IMR-90 (cell line): ENCODE data around the gene PLA2G4B.

Experiments used
- BHLHE40 ChIP-seq: fragments of 150-350 bp; IDR thresholded peaks from 2 replicates; pipeline ENCODE4 v1.6.1; 2016; ENCODE audit warnings: mild to moderate bottlenecking, low read depth, low read length
- CHD1 ChIP-seq: IDR thresholded peaks from 2 replicates; pipeline ENCODE4 v1.6.1; 2012; ENCODE audit warnings: low read depth, low read length, improper control_type of control experiment
- FOS ChIP-seq: fragments of 150-350 bp; IDR thresholded peaks from 2 replicates; pipeline ENCODE4 v1.6.1; 2016; ENCODE audit warnings: low read depth, low read length
- MAFK ChIP-seq: IDR thresholded peaks from 2 replicates; pipeline ENCODE4 v1.6.1; 2012; ENCODE audit warnings: low read depth, low read length, improper control_type of control experiment
- MXI1 ChIP-seq: IDR thresholded peaks from 2 replicates; pipeline ENCODE4 v1.6.1; 2012; ENCODE audit warnings: low read depth, mild to moderate bottlenecking, low read length, moderate library complexity, borderline replicate concordance
- POLR2A ChIP-seq: IDR thresholded peaks from 2 replicates; pipeline ENCODE4 v1.6.1; 2012; ENCODE audit warnings: mild to moderate bottlenecking, low read depth, low read length
- RAD21 ChIP-seq: IDR thresholded peaks from 2 replicates; pipeline ENCODE4 v1.6.1; 2012; ENCODE audit warnings: low read length, improper control_type of control experiment
- RFX5 ChIP-seq: IDR thresholded peaks from 2 replicates; pipeline ENCODE4 v1.8.0; 2012; ENCODE audit warnings: low read depth, mild to moderate bottlenecking, low read length, moderate library complexity
- SMC3 ChIP-seq: fragments of 150-350 bp; IDR thresholded peaks from 2 replicates; pipeline ENCODE4 v1.6.1; 2016; ENCODE audit warnings: low read depth, mild to moderate bottlenecking, antibody characterized with exemption, low read length, moderate library complexity
- USF2 ChIP-seq: fragments of 150-350 bp; IDR thresholded peaks from 2 replicates; pipeline ENCODE4 v1.6.1; 2017; ENCODE audit warnings: mild to moderate bottlenecking, antibody characterized with exemption, low read length, low read depth
- TF ChIP-seq, protein P1 (sequence below): conservative IDR thresholded peaks from 2 replicates; pipeline ENCODE4 v1.5.1; 2012; ENCODE audit warnings: mild to moderate bottlenecking, low read depth, low read length, improper control_type of control experiment
- TF ChIP-seq, protein P2 (sequence below): fragments of 150-350 bp; IDR thresholded peaks from 2 replicates; pipeline ENCODE4 v1.6.1; 2016; ENCODE audit warnings: low read depth, mild to moderate bottlenecking, low read length, moderate library complexity, borderline replicate concordance

GRCh38 chr15:41882689-41883483 is 44.2 kb downstream of the PLA2G4B start:
- TF ChIP-seq POLR2A (no peak), MXI1 (no peak), BHLHE40 (no peak), MAFK (no peak), FOS (no peak), USF2 (no peak), RAD21 (no peak), RFX5 (no peak), CHD1 (no peak), SMC3 (no peak)
- TF ChIP-seq, protein P1, sequence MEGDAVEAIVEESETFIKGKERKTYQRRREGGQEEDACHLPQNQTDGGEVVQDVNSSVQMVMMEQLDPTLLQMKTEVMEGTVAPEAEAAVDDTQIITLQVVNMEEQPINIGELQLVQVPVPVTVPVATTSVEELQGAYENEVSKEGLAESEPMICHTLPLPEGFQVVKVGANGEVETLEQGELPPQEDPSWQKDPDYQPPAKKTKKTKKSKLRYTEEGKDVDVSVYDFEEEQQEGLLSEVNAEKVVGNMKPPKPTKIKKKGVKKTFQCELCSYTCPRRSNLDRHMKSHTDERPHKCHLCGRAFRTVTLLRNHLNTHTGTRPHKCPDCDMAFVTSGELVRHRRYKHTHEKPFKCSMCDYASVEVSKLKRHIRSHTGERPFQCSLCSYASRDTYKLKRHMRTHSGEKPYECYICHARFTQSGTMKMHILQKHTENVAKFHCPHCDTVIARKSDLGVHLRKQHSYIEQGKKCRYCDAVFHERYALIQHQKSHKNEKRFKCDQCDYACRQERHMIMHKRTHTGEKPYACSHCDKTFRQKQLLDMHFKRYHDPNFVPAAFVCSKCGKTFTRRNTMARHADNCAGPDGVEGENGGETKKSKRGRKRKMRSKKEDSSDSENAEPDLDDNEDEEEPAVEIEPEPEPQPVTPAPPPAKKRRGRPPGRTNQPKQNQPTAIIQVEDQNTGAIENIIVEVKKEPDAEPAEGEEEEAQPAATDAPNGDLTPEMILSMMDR: no peak
- TF ChIP-seq, protein P2, sequence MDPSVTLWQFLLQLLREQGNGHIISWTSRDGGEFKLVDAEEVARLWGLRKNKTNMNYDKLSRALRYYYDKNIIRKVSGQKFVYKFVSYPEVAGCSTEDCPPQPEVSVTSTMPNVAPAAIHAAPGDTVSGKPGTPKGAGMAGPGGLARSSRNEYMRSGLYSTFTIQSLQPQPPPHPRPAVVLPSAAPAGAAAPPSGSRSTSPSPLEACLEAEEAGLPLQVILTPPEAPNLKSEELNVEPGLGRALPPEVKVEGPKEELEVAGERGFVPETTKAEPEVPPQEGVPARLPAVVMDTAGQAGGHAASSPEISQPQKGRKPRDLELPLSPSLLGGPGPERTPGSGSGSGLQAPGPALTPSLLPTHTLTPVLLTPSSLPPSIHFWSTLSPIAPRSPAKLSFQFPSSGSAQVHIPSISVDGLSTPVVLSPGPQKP: no peak
